GM12891 (cell line): ENCODE measurements around the gene SPDYE1.

ENCODE experiments used
- PAX5 ChIP-seq: IDR thresholded peaks from 2 replicates; pipeline ENCODE4 v1.6.1; 2011; ENCODE audit warnings: low read length, moderate library complexity, mild to moderate bottlenecking; ENCODE audit not compliant: insufficient read depth, severe bottlenecking
- POLR2A ChIP-seq: IDR thresholded peaks from 2 replicates; pipeline ENCODE4 v1.6.1; 2011; ENCODE audit warnings: low read depth, low read length, control low read depth
- POLR2AphosphoS5 ChIP-seq: IDR thresholded peaks from 2 replicates; pipeline ENCODE4 v1.6.1; 2011; ENCODE audit warnings: low read depth, low read length, control low read depth
- TAF1 ChIP-seq: IDR thresholded peaks from 2 replicates; pipeline ENCODE4 v1.6.1; 2011; ENCODE audit warnings: low read depth, low read length, control low read depth

GRCh38 chr7:44056681-44057080 is 59.0 kb downstream of the SPDYE1 start:
- no peak for TF ChIP-seq PAX5
- no peak for TF ChIP-seq POLR2A
- no peak for TF ChIP-seq POLR2AphosphoS5
- no peak for TF ChIP-seq TAF1
